H9 (cell line): ENCODE results near the gene BRMS1. TPM values are rescaled to one million over a fixed set of nuclear protein-coding genes. Genes with fewer than 3 reads are reported as not detected.
A peak's percentile ranks its signal among the peaks of the same experiment; 100 is the strongest.

Source experiments
- DNase-seq: peaks from one replicate; pipeline ENCODE4 v3.0.0-alpha.2; 2017
- H2AFZ ChIP-seq: one replicate; pipeline ENCODE4 v1.6.1; 2013; ENCODE audit warnings: mild to moderate bottlenecking, low read length, control low read depth, moderate library complexity
- H2AK5ac ChIP-seq: 2 replicates; pipeline ENCODE4 v1.6.1; 2013; ENCODE audit warnings: low read length, control low read depth, mixed read lengths; ENCODE audit not compliant: insufficient read length
- H2BK120ac ChIP-seq: one replicate; pipeline ENCODE4 v1.6.1; 2013; ENCODE audit warnings: low read depth, mild to moderate bottlenecking, low read length, control low read depth, inconsistent platforms; ENCODE audit not compliant: poor library complexity, severe bottlenecking
- H2BK12ac ChIP-seq: 2 replicates; pipeline ENCODE4 v1.6.1; 2013; ENCODE audit warnings: low read length, control low read depth, mixed read lengths, low read depth; ENCODE audit not compliant: insufficient read length
- H2BK15ac ChIP-seq: 2 replicates; pipeline ENCODE4 v1.6.1; 2013; ENCODE audit warnings: low read depth, low read length, control low read depth
- H2BK20ac ChIP-seq: one replicate; pipeline ENCODE4 v1.6.1; 2013; ENCODE audit warnings: low read depth, mild to moderate bottlenecking, low read length, control low read depth, inconsistent platforms; ENCODE audit not compliant: poor library complexity, severe bottlenecking
- H2BK5ac ChIP-seq: 2 replicates; pipeline ENCODE4 v1.6.1; 2013; ENCODE audit warnings: low read length, control low read depth, mixed read lengths; ENCODE audit not compliant: insufficient read length
- H3K14ac ChIP-seq: 2 replicates; pipeline ENCODE4 v1.6.1; 2013; ENCODE audit warnings: low read length, control low read depth; ENCODE audit not compliant: insufficient read depth
- H3K18ac ChIP-seq: 2 replicates; pipeline ENCODE4 v1.6.1; 2013; ENCODE audit warnings: low read depth, mild to moderate bottlenecking, mixed read lengths, low read length, control low read depth; ENCODE audit not compliant: insufficient read length
- H3K23ac ChIP-seq: 2 replicates; pipeline ENCODE4 v1.6.1; 2013; ENCODE audit warnings: low read length, control low read depth, mixed read lengths, low read depth; ENCODE audit not compliant: insufficient read length
- H3K23me2 ChIP-seq: 2 replicates; pipeline ENCODE4 v1.6.1; 2013; ENCODE audit warnings: low read depth, mild to moderate bottlenecking, mixed read lengths, low read length, control low read depth; ENCODE audit not compliant: insufficient read length, poor library complexity, severe bottlenecking
- H3K27ac ChIP-seq: 2 replicates; pipeline ENCODE4 v1.5.1; 2013; ENCODE audit warnings: low read length, control low read depth, mixed read lengths, low read depth; ENCODE audit not compliant: insufficient read length
- H3K27me3 ChIP-seq: 2 replicates; pipeline ENCODE4 v1.6.1; 2013; ENCODE audit warnings: low read length, control low read depth, inconsistent platforms; ENCODE audit not compliant: insufficient read depth
- H3K4ac ChIP-seq: 2 replicates; pipeline ENCODE4 v1.6.1; 2013; ENCODE audit warnings: low read depth, mild to moderate bottlenecking, control low read depth, inconsistent platforms, low read length, moderate library complexity
- H3K4me1 ChIP-seq: 2 replicates; pipeline ENCODE4 v1.6.1; 2013; ENCODE audit warnings: low read length, control low read depth, inconsistent platforms; ENCODE audit not compliant: insufficient read depth
- H3K4me2 ChIP-seq: 2 replicates; pipeline ENCODE4 v1.6.1; 2013; ENCODE audit warnings: low read length, control low read depth, mixed read lengths; ENCODE audit not compliant: insufficient read length, insufficient read depth
- H3K56ac ChIP-seq: 2 replicates; pipeline ENCODE4 v1.6.1; 2013; ENCODE audit warnings: low read depth, mild to moderate bottlenecking, mixed read lengths, low read length, control low read depth; ENCODE audit not compliant: insufficient read length
- H3K79me1 ChIP-seq: 2 replicates; pipeline ENCODE4 v1.6.1; 2013; ENCODE audit warnings: low read depth, mild to moderate bottlenecking, moderate library complexity, low read length, control low read depth, inconsistent platforms; ENCODE audit not compliant: insufficient read depth, poor library complexity, severe bottlenecking
- H3K79me2 ChIP-seq: 2 replicates; pipeline ENCODE4 v1.6.1; 2013; ENCODE audit warnings: low read length, control low read depth, inconsistent platforms; ENCODE audit not compliant: insufficient read depth
- H3K9ac ChIP-seq: 2 replicates; pipeline ENCODE4 v1.6.1; 2013; ENCODE audit warnings: low read length, control low read depth, mixed read lengths; ENCODE audit not compliant: insufficient read length; ENCODE audit errors: extremely low read depth
- H3K9me3 ChIP-seq: one replicate; pipeline ENCODE4 v1.6.1; 2013; ENCODE audit warnings: low read depth, low read length, inconsistent platforms; ENCODE audit not compliant: control insufficient read depth
- H3T11ph ChIP-seq: one replicate; pipeline ENCODE4 v1.6.1; 2013; ENCODE audit warnings: mild to moderate bottlenecking, low read length, control low read depth, inconsistent platforms
- H4K20me1 ChIP-seq: one replicate; pipeline ENCODE4 v1.6.1; 2013; ENCODE audit not compliant: control insufficient read depth, insufficient read length, insufficient read depth
- H4K5ac ChIP-seq: 2 replicates; pipeline ENCODE4 v1.6.1; 2013; ENCODE audit warnings: low read depth, mild to moderate bottlenecking, mixed read lengths, low read length, control low read depth; ENCODE audit not compliant: insufficient read length
- H4K8ac ChIP-seq: replicated peaks from 2 replicates; pipeline ENCODE4 v1.6.1; 2013; ENCODE audit warnings: low read length, control low read depth, mixed read lengths, low read depth; ENCODE audit not compliant: insufficient read length
- H4K91ac ChIP-seq: 2 replicates; pipeline ENCODE4 v1.6.1; 2013; ENCODE audit warnings: low read depth, mild to moderate bottlenecking, moderate library complexity, mixed read lengths, low read length, control low read depth; ENCODE audit not compliant: insufficient read length
- H3K27ac Mint-ChIP-seq, 3 experiments: 2 replicates in 2 of 3; 3 replicates in 1 of 3; pipeline ENCODE4 v1.8.0; 2020 to 2021; ENCODE audit warnings: mixed read lengths in 3 of 3, mild to moderate bottlenecking in 1 of 3, moderate library complexity in 1 of 3
- H3K27me3 Mint-ChIP-seq: 2 replicates; pipeline ENCODE4 v1.8.0; 2021; ENCODE audit warnings: low read depth, mild to moderate bottlenecking, moderate library complexity, mixed read lengths
- H3K36me3 Mint-ChIP-seq, 3 experiments: 2 replicates in 2 of 3; 3 replicates in 1 of 3; pipeline ENCODE4 v1.8.0; 2020 to 2021; ENCODE audit warnings: low read depth in 3 of 3, mixed read lengths in 3 of 3; ENCODE audit not compliant: insufficient read depth in 1 of 3
- H3K4me1 Mint-ChIP-seq, 2 experiments: 2 replicates each; pipeline ENCODE4 v1.8.0; 2020; ENCODE audit warnings: mixed read lengths in 2 of 2
- H3K4me3 Mint-ChIP-seq, 2 experiments: 2 replicates in 1 of 2; 3 replicates in 1 of 2; pipeline ENCODE4 v1.8.0; 2020 to 2021; ENCODE audit warnings: mild to moderate bottlenecking in 2 of 2, mixed read lengths in 2 of 2, moderate library complexity in 1 of 2
- H3K9me3 Mint-ChIP-seq, 2 experiments: 2 replicates in 1 of 2; 3 replicates in 1 of 2; pipeline ENCODE4 v1.8.0; 2020; ENCODE audit warnings: mild to moderate bottlenecking in 2 of 2, mixed read lengths in 2 of 2, moderate library complexity in 1 of 2
- CTCF ChIP-seq: fragments of 200-600 bp; sonication (generic); conservative IDR thresholded peaks from 3 replicates; pipeline ENCODE4 v1.8.0; 2021; ENCODE audit warnings: antibody characterized with exemption, mild to moderate bottlenecking
- WGBS: extraction: QIAGEN DNeasy Blood & Tissue Kit; methylation state at CpG from one replicate; pipeline ENCODE4 v1.1.7; 2013; ENCODE audit warnings: missing lambda C conversion rate, low lambda C conversion rate, mixed read lengths; ENCODE audit not compliant: insufficient read length; ENCODE audit errors: extremely low coverage; 5-methylcytosine and 5-hydroxymethylcytosine counted together
- total RNA-seq: library from RNA; stranded (reverse); gene quantifications from 2 replicates; pipeline ENCODE4 v1.2.1, GENCODE V29; 2021

BRMS1 gene
- total RNA-seq, 1 experiment from 2014 or later: 50.1 TPM

DNA sequence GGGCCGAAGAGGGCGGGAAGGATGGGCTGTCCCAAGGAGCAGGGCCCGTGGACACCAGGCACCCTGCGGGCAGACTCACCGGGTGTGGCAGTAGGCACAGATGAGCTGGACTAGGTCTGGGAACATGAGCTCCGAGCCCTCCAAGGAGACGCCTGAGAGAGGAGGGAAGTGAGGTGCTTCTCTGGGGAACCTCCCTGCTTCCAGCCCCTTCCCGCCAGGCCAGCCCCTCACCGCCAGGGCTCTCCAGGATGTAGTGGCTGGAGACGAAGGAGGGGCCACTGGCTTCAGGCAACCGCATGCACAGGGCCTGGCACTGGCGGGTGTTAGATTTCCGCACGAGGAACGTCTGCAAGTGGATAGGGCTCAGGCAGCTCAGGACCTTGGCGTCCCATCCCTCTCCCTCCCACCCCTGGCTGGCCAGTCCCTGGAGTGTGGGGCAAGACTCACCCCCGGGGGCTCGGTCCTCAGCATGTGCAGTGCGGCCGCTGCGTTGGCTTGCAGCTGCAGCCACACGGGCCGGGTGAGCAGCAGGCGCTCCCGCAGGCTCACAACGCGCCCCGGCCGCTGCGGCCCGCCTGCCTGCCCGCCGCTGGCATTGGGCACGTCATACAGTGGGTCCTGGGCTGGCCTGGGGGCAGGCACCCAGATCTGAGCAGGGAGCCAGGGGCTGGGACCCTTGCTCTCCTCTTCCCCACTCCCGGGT lies 9.2 kb downstream of the BRMS1 start:
- Histone ChIP-seq H3K14ac (peak overlapping the region; percentile 41; the same call in 1 of the 2 replicates), H3K27me3 (no peaks in the 10 kb centered on the region; the same call in 1 of the 2 replicates), H3K9me3 (no peaks in the 10 kb centered on the region), H3K4me1 (no peaks in the 10 kb centered on the region), H3K4me2 (peak overlapping the region; percentile 30), H3K56ac (no peak overlapping the region), H4K20me1 (no peaks in the 10 kb centered on the region), H2BK12ac (no peak overlapping the region), H2AK5ac (no peak overlapping the region), H2AFZ (no peak overlapping the region), H3K18ac (peak overlapping the region; percentile 65), H4K5ac (no peak overlapping the region), H3K23me2 (no peaks in the 10 kb centered on the region), H3K4ac (no peak overlapping the region), H2BK120ac (no peak overlapping the region), H2BK5ac (no peak overlapping the region), H3K27ac (no peak overlapping the region), H3K9ac (peak overlapping the region; percentile 2), H3K79me2 (no peaks in the 10 kb centered on the region), H4K8ac (no peak overlapping the region), H4K91ac (no peak overlapping the region), H2BK15ac (no peak overlapping the region), H2BK20ac (no peak overlapping the region), H3K23ac (no peak overlapping the region), H3T11ph (no peak overlapping the region), H3K79me1 (no peaks in the 10 kb centered on the region)
- Mint-ChIP-seq H3K4me3 (peak overlapping the region; percentile 83 to 86), H3K36me3 (peaks cover 4 to 26% (median 12%) of the 10 kb centered on the region in 3 experiments; a peak in 6 of 7 replicates), H3K27me3 (peaks cover 4% of the 10 kb centered on the region), H3K4me1 (peaks cover 20 to 21% of the 10 kb centered on the region in 2 experiments), H3K27ac (no peak overlapping the region), H3K9me3 (no peaks in the 10 kb centered on the region)
- DNase-seq: peak; percentile 78
- no CpG with 5 or more reads among the region's 35 CpGs for WGBS
- no peak for TF ChIP-seq CTCF
